Hepatocyte (in vitro differentiated cells): ENCODE results near the gene TBC1D8. TPM values are rescaled to one million over a fixed set of nuclear protein-coding genes. Genes with fewer than 3 reads are reported as not detected.

Experiments
- DNase-seq: peaks from one replicate; pipeline ENCODE4 v3.0.0-alpha.2; 2016; ENCODE audit warnings: low spot score
- H2AFZ ChIP-seq: fragments of 200-600 bp; sonication (generic); 2 replicates; pipeline ENCODE4 v1.6.0; 2016; ENCODE audit warnings: antibody characterized with exemption, mild to moderate bottlenecking
- H3K27ac ChIP-seq: fragments of 200-600 bp; sonication (generic); 2 replicates; pipeline ENCODE4 v1.5.1; 2016; ENCODE audit warnings: mild to moderate bottlenecking
- H3K27me3 ChIP-seq: fragments of 200-600 bp; sonication (generic); 2 replicates; pipeline ENCODE4 v1.6.1; 2016
- H3K36me3 ChIP-seq: fragments of 200-600 bp; sonication (generic); replicated peaks from 2 replicates; pipeline ENCODE4 v1.5.1; 2016; ENCODE audit warnings: low read depth; ENCODE audit not compliant: insufficient read depth
- H3K4me1 ChIP-seq: fragments of 200-600 bp; sonication (generic); 2 replicates; pipeline ENCODE4 v1.5.1; 2016; ENCODE audit warnings: mild to moderate bottlenecking, moderate library complexity; ENCODE audit not compliant: insufficient read depth
- H3K4me2 ChIP-seq: fragments of 200-600 bp; sonication (generic); 2 replicates; pipeline ENCODE4 v1.6.0; 2016
- H3K4me3 ChIP-seq: fragments of 200-600 bp; sonication (generic); 2 replicates; pipeline ENCODE4 v1.5.1; 2016; ENCODE audit warnings: mild to moderate bottlenecking
- H3K79me2 ChIP-seq: fragments of 200-600 bp; sonication (generic); 2 replicates; pipeline ENCODE4 v1.6.0; 2017; ENCODE audit warnings: mild to moderate bottlenecking
- H3K9me2 ChIP-seq: fragments of 200-600 bp; sonication (generic); replicated peaks from 2 replicates; pipeline ENCODE4 v1.6.0; 2017; ENCODE audit warnings: mild to moderate bottlenecking; ENCODE audit not compliant: insufficient read depth
- H3K9me3 ChIP-seq: fragments of 200-600 bp; sonication (generic); 2 replicates; pipeline ENCODE4 v1.5.1; 2016; ENCODE audit warnings: low read depth, mild to moderate bottlenecking
- H4K20me1 ChIP-seq: fragments of 200-600 bp; sonication (generic); 2 replicates; pipeline ENCODE4 v1.6.0; 2016; ENCODE audit warnings: mild to moderate bottlenecking; ENCODE audit not compliant: insufficient read depth, poor library complexity, severe bottlenecking
- CTCF ChIP-seq: fragments of 200-600 bp; sonication (generic); IDR thresholded peaks from 2 replicates; pipeline ENCODE4 v1.5.1; 2016; ENCODE audit warnings: antibody characterized with exemption, mild to moderate bottlenecking; ENCODE audit not compliant: poor library complexity
- EZH2 ChIP-seq: fragments of 200-600 bp; sonication (generic); IDR thresholded peaks from 2 replicates; pipeline ENCODE4 v1.6.1; 2016; ENCODE audit warnings: antibody characterized with exemption, mild to moderate bottlenecking, borderline replicate concordance
- EZH2phosphoT487 ChIP-seq: fragments of 200-600 bp; sonication (generic); IDR thresholded peaks from one replicate; pipeline ENCODE4 v1.6.1; 2018; ENCODE audit warnings: antibody characterized with exemption, mild to moderate bottlenecking, low read depth, moderate library complexity; ENCODE audit not compliant: unreplicated experiment, severe bottlenecking
- WGBS: methylation state at CpG from one replicate; pipeline ENCODE4 v1.1.6; 2016; ENCODE audit warnings: low lambda C conversion rate; ENCODE audit errors: missing lambda C conversion rate; 5-methylcytosine and 5-hydroxymethylcytosine counted together
- polyA plus RNA-seq: library from polyadenylated mRNA; unstranded; fragments of >200 nt; fragmentation: Nextera tagmentation; extraction: Ambion mirVana; gene quantifications from 2 replicates; pipeline ENCODE4 v1.2.1, GENCODE V29; 2016
- small RNA-seq: library from RNA; depleted of rRNA; stranded (forward); fragments of <200 nt; gene quantifications from one replicate; pipeline ENCODE3, GENCODE V24; 2014
- total RNA-seq: library from RNA; depleted of rRNA; stranded (reverse); fragments of >200 nt; gene quantifications from 2 replicates; pipeline ENCODE4 v1.2.3, GENCODE V29; 2014

The TBC1D8 gene
- total and polyA plus RNA-seq, 2 experiments from 2014 or later = 10.1 to 15.8 TPM

- no peaks in the 10 kb centered on the region for H4K20me1 ChIP-seq
- 82% methylated on average over 16 of the region's 16 CpGs for WGBS
- DNase-seq = peak; percentile 29
- H3K4me2 ChIP-seq = no peak overlapping the region
- H3K9me3 ChIP-seq = no peaks in the 10 kb centered on the region
- TF ChIP-seq EZH2phosphoT487 = no peak
- TF ChIP-seq EZH2 = no peak
- no peak for TF ChIP-seq CTCF
- H3K9me2 ChIP-seq = no peaks in the 10 kb centered on the region
- no peaks in the 10 kb centered on the region for H3K27me3 ChIP-seq
- H3K79me2 ChIP-seq = no peaks in the 10 kb centered on the region
- no peak overlapping the region for H3K27ac ChIP-seq
- H3K4me1 ChIP-seq = no peaks in the 10 kb centered on the region
- no peaks in the 10 kb centered on the region for H3K36me3 ChIP-seq
- H2AFZ ChIP-seq = no peak overlapping the region
- H3K4me3 ChIP-seq = no peak overlapping the region
Measured at GRCh38 chr2:100957996-100958653, 193.1 kb downstream of the TBC1D8 start.

Small RNAs within 50 kb of the gene (small RNA-seq; reads per million reads assigned to genes)
- not detected for gene BBIP1P1

Other genes starting within 250 kb of the TBC1D8 start
- gene RPL31, start 149.1 kb downstream of the TBC1D8 start, total RNA-seq = 1,345 and 1,571 TPM in 2 replicates
- gene RPL31, start 149.1 kb downstream of the TBC1D8 start, polyA plus RNA-seq = 1,214 and 1,256 TPM in 2 replicates
- 55.8 and 61.8 TPM in 2 replicates for gene CNOT11, start 101.5 kb upstream of the TBC1D8 start, total RNA-seq
- 57.3 and 57.7 TPM in 2 replicates for gene CNOT11, start 101.5 kb upstream of the TBC1D8 start, polyA plus RNA-seq
- 60.3 and 60.7 TPM in 2 replicates for gene RNF149, start 157.3 kb upstream of the TBC1D8 start, total RNA-seq
- 64.6 and 66.0 TPM in 2 replicates for gene RNF149, start 157.3 kb upstream of the TBC1D8 start, polyA plus RNA-seq
- 2.2 and 3.8 TPM in 2 replicates for gene CREG2, start 236.1 kb upstream of the TBC1D8 start, total RNA-seq
- 2.6 and 4.8 TPM in 2 replicates for gene CREG2, start 236.1 kb upstream of the TBC1D8 start, polyA plus RNA-seq